ENCODE results near the gene HOXD11. TPM values are rescaled to one million over a fixed set of nuclear protein-coding genes. Genes with fewer than 3 reads are reported as not detected.

The HOXD11 gene
- total and polyA plus RNA-seq, 2 of the 4 experiments (the other 2 are of a cell fraction): not detected

GRCh38 chr2:176087330-176088047 is 19.6 kb upstream of the HOXD11 start:
- POLR2A ChIA-PET (ENCODE audit: unreplicated experiment): no interaction called here
- Histone ChIP-seq H2BK5ac (ENCODE audit: low read depth, low read length, poor library complexity, severe bottlenecking) (no peak overlapping the region), H3K4me2 (ENCODE audit: low read depth, low read length) (no peak overlapping the region), H3K23ac (ENCODE audit: low read depth, low read length) (no peak overlapping the region), H3K9me3 (ENCODE audit: control insufficient read depth, insufficient read depth, low read length) (peaks cover 18% of the 10 kb centered on the region), H2BK120ac (ENCODE audit: low read depth, low read length) (no peak overlapping the region), H4K8ac (ENCODE audit: low read depth in 2 of 2, low read length in 2 of 2) (no peak overlapping the region), H3K4ac (ENCODE audit: low read depth, low read length) (no peak overlapping the region), H3K56ac (ENCODE audit: extremely low read depth, insufficient read depth, low read length) (no peak overlapping the region), H3K79me1 (ENCODE audit: low read depth in 1 of 2, low read length in 2 of 2) (no peaks in the 10 kb centered on the region), H2AFZ (replicated peaks; ENCODE audit: low read length, poor library complexity) (no peak overlapping the region), H4K20me1 (ENCODE audit: insufficient read depth, low read length) (no peaks in the 10 kb centered on the region), H2AK9ac (replicated peaks; ENCODE audit: low read depth, low read length, poor library complexity) (no peak overlapping the region), H2AK5ac (ENCODE audit: low read depth, low read length) (no peak overlapping the region), H3K14ac (replicated peaks; ENCODE audit: low read depth, low read length) (no peak overlapping the region), H4K91ac (ENCODE audit: insufficient read depth, low read depth, low read length) (no peak overlapping the region), H3K27ac (ENCODE audit: insufficient read depth, low read length) (no peak overlapping the region), H3K27me3 (ENCODE audit: control insufficient read depth, insufficient read depth, low read length) (peaks cover 88% of the 10 kb centered on the region), H3K4me3 (ENCODE audit: insufficient read depth, low read depth, low read length) (no peak overlapping the region; the same call in 1 of the 2 replicates), H3K9ac (ENCODE audit: low read depth, low read length) (no peak overlapping the region), H3K36me3 (ENCODE audit: control insufficient read depth, insufficient read depth, low read length) (no peaks in the 10 kb centered on the region), H2BK20ac (ENCODE audit: low read depth, low read length) (no peak overlapping the region), H4K5ac (ENCODE audit: low read depth, low read length) (no peak overlapping the region), H3K18ac (ENCODE audit: low read depth, low read length) (no peak overlapping the region), H2BK15ac (ENCODE audit: low read depth, low read length) (no peak overlapping the region), H3K4me1 (ENCODE audit: control insufficient read depth, insufficient read depth, low read length) (no peaks in the 10 kb centered on the region), H3K9me1 (ENCODE audit: insufficient read depth, low read length) (no peaks in the 10 kb centered on the region)
- no peak for ATAC-seq (ENCODE audit: low read depth)
- WGBS, 2 experiments (ENCODE audit: extremely low coverage in 2 of 2, insufficient read length in 1 of 2): 37% methylated on average over 10 of the region's 29 CpGs; no CpG with 5 or more reads in 1 of the 2 experiments
- no peak for DNase-seq
- dilution Hi-C loops (cut with HindIII; ENCODE audit: low sequenced_read_pairs, unreplicated experiment): no loop called here
- TF ChIP-seq MXI1 (IDR thresholded peaks at IDR 0.05; ENCODE audit: borderline replicate concordance, low read depth, low read length) (no peak), RCOR1 (IDR thresholded peaks at IDR 0.05; ENCODE audit: insufficient replicate concordance, low read length) (no peak), MAZ (IDR thresholded peaks at IDR 0.05; ENCODE audit: borderline replicate concordance, low read depth, low read length) (no peak), FOS (IDR thresholded peaks at IDR 0.05; ENCODE audit: low read depth, low read length) (no peak), RFX5 (IDR thresholded peaks at IDR 0.05; ENCODE audit: low read depth, low read length) (no peak), BHLHE40 (IDR thresholded peaks at IDR 0.05; ENCODE audit: low read depth, low read length) (no peak), SMC3 (IDR thresholded peaks at IDR 0.05; ENCODE audit: low read depth, low read length) (no peak), CHD1 (IDR thresholded peaks at IDR 0.05; ENCODE audit: low read depth, low read length) (no peak), RAD21 (IDR thresholded peaks at IDR 0.05; ENCODE audit: low read length) (no peak), NFE2L2 (IDR thresholded peaks at IDR 0.05; ENCODE audit: low read depth, low read length) (no peak), ELK1 (IDR thresholded peaks at IDR 0.05; ENCODE audit: borderline replicate concordance, low read depth, low read length) (no peak), USF2 (IDR thresholded peaks at IDR 0.05; ENCODE audit: low read depth, low read length) (no peak), CEBPB (IDR thresholded peaks at IDR 0.05; ENCODE audit: low read depth, low read length) (no peak)
- CTCF ChIA-PET: interaction anchor here (0.6 to 2.5 kb wide), 5 partner anchors 23 to 1324 kb away, joined by 3 to 9 read pairs (median 4); no protein-coding TSS in a partner anchor
- in situ Hi-C loops (cut with MboI; ENCODE audit: low sequenced_read_pairs): loop anchor here (25.0 kb wide), 2 partner anchors 1050 to 1350 kb away; no protein-coding TSS in a partner anchor
- no TSS peak for BruUV-seq (replicated peaks)
- intact Hi-C loops (cut with micrococcal nuclease): loop anchor here (1.0 to 2.0 kb wide), 4 partner anchors 397 to 779 kb away; no protein-coding TSS in a partner anchor
